HG02973 (cell line): ENCODE results near the gene PRKCD.

Experiments used
- ATAC-seq: cut with Tn5 transposase; IDR thresholded peaks from one replicate; pipeline ENCODE4 v1.9.1; 2021; ENCODE audit warnings: moderate library complexity; ENCODE audit not compliant: unreplicated experiment

Gene PRKCD

GRCh38 chr3:53160660-53161449, at the start of gene PRKCD:
Gene PRKCD (plus strand): TSS chr3:53161209. CDS start chr3:53178423, 17,214 bp downstream.
- peak; percentile 39 for ATAC-seq

GRCh38 chr3:53111822-53112221, 49.2 kb upstream of the PRKCD start:
- no peak for ATAC-seq

- no peak for ATAC-seq
Measured at GRCh38 chr3:53113293-53114010, 47.6 kb upstream of the PRKCD start.

- peak; percentile 65 for ATAC-seq
Measured at GRCh38 chr3:53114011-53114400, 47.0 kb upstream of the PRKCD start.

GRCh38 chr3:53114412-53115074, 46.5 kb upstream of the PRKCD start:
- no peak for ATAC-seq

GRCh38 chr3:53116956-53117355, 44.1 kb upstream of the PRKCD start:
- ATAC-seq, result no peak

GRCh38 chr3:53120336-53120735, 40.7 kb upstream of the PRKCD start:
- ATAC-seq, result no peak

GRCh38 chr3:53122255-53122932, 38.6 kb upstream of the PRKCD start:
- no peak for ATAC-seq

GRCh38 chr3:53122933-53123305, 38.1 kb upstream of the PRKCD start:
- no peak for ATAC-seq

- no peak for ATAC-seq
Measured at GRCh38 chr3:53123510-53123909, 37.5 kb upstream of the PRKCD start.

GRCh38 chr3:53123953-53124352, 37.1 kb upstream of the PRKCD start:
- ATAC-seq, result no peak

- no peak for ATAC-seq
Measured at GRCh38 chr3:53126601-53127000, 34.4 kb upstream of the PRKCD start.

GRCh38 chr3:53129344-53129743, 31.7 kb upstream of the PRKCD start:
- ATAC-seq, result no peak

GRCh38 chr3:53130179-53131061, 30.6 kb upstream of the PRKCD start, which contains the start of gene RFT1:
Gene RFT1 (minus strand): TSS chr3:53130435. CDS start chr3:53130400, 35 bp downstream.
- peak; percentile 72 for ATAC-seq

GRCh38 chr3:53131096-53131495, 29.9 kb upstream of the PRKCD start:
- ATAC-seq, result no peak

GRCh38 chr3:53132347-53132746, 28.7 kb upstream of the PRKCD start:
- no peak for ATAC-seq

GRCh38 chr3:53134631-53135232, 26.3 kb upstream of the PRKCD start:
- ATAC-seq, result peak; percentile 44

GRCh38 chr3:53137221-53137620, 23.8 kb upstream of the PRKCD start:
- ATAC-seq, result no peak

GRCh38 chr3:53137835-53138446, 23.1 kb upstream of the PRKCD start:
- no peak for ATAC-seq
